Activated effector memory CD4-positive, alpha-beta T cell treated with anti-CD3 and anti-CD28 coated beads, Interleukin-2, amount 50 U/mL, for 16 hours (primary cell): ENCODE measurements around the gene SLC8A2.
"Not testable (repeated sequence)": the region's sequence is repeated elsewhere in the genome, so short reads cannot be mapped to it uniquely, and the experiment has no call there.

Experiments used
- DNase-seq: peaks from one replicate; pipeline ENCODE4 v3.0.0-alpha.2; 2020

The SLC8A2 gene

GRCh38 chr19:47423203-47423882, 48.4 kb downstream of the SLC8A2 start:
- no peak for DNase-seq

DNA sequence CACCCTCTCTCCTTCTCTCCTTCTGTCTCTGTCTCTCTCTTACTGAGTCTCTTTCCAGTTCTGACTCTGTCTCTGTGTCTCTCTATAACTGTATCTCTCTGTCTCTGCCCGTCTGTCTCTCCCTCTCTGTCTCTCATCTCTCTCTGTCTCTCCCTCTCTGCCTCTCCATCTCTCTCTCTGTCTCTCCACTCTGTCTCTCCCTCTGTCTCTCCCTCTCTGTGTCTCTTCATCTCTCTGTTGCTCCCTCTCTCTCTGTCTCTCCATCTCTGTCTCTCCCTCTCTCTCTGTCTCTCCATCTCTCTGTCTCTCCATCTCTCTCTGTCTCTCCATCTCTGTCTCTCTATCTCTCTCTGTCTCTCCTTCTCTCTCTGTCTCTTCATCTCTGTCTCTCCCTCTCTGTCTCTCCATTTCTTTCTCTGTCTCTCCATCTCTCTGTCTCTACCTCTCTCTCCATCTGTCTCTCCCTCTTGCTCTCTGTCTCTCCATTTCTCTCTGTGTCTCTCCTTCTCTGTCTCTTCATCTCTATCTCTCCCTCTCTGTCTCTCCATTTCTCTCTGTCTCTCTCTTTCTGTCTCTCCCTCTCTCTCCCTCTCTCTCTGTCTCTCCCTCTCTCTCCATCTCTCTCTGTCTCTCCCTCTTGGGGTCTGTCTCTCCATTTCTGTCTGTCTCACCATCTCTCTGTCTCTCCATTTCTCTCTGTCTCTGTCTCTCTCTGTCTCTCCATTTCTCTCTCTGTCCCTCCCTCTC, 49.1 kb downstream of the SLC8A2 start:
- no peak for DNase-seq

DNA sequence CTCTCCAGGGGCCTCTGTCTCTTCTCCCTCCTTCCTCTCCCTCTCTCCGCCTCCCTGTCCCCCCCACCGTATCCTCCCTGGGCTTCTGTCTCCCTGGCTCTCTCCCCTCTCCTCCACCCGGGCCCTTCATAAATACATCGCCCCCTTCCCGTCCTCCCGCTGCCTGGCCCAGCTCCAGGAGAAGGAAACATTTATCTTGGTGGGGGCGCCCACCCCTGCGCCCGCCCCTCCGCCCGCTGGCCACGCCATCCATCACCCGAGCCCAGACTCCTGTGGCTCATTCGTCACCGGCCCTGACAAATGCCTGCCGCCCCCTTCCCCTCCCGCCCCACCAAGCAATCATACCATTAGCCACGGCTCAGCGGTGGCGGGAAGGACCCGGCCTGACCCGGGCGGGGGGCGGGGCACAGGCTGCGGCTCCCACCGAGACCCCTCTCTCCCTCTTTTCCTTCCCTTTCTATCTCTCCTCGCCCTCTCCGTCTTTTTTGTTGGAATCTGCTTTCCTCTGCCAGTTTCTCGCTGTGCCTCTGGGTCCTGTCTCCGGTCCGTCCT, 49.8 kb downstream of the SLC8A2 start:
- DNase-seq, result no peak

GRCh38 chr19:47421244-47421786, 50.4 kb downstream of the SLC8A2 start:
- DNase-seq, result no peak

DNA sequence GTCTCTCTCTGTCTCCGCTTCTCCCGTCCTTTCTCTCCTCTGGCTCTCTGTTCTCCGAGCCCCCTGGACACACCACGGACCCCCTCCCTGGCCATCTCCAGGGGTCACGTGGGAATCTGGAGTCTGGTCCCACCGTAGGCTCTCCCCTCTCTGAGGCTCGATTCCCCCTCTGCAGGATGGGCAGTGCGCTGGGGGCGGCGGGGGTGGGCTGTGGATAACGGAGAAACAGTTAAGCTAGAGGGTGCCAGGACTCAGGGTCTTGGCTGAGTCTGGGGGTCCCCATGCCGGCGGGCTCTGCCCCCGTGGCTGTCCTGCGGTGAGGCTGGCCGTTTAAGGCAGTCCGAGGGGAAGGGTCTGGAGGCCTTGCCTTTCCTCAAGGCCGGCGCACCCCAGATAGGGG, 51.9 kb downstream of the SLC8A2 start:
- DNase-seq, result no peak

GRCh38 chr19:47419030-47419783, 52.5 kb downstream of the SLC8A2 start, which contains the start of gene MEIS3:
Gene MEIS3 (minus strand): TSS chr19:47419527. CDS start chr19:47419081, 446 bp downstream.
- no peak for DNase-seq

- DNase-seq, result no peak
These were observed 53.0 kb downstream of the SLC8A2 start for GRCh38 chr19:47418692-47419029.

GRCh38 chr19:47417746-47418691, 53.7 kb downstream of the SLC8A2 start:
- DNase-seq, result no peak

- DNase-seq, result no peak
These were observed 54.5 kb downstream of the SLC8A2 start for GRCh38 chr19:47417107-47417745.

GRCh38 chr19:47416643-47416985, 55.1 kb downstream of the SLC8A2 start:
- no peak for DNase-seq

GRCh38 chr19:47415953-47416642, 55.6 kb downstream of the SLC8A2 start:
- DNase-seq, result no peak

DNA sequence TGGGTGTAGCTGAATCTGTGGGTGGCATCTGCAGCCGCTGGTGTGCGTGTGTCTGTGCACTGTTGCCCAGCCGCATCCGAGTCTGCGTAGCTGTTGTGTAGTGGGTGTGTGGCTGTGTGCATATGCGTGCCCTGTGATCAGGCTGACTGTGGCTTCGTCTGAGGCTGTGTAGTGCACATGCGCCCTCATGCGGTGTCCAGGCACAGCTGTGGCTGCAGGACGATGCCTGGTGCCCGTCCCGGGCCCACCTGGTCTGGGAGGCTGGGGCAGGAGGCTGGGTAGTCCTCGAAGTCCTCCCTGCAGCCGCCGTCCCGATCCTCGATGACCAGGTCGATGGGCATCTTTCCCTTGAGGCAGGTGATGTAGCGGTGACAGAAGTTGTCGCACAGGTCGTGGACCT, 57.2 kb downstream of the SLC8A2 start:
- DNase-seq, result no peak

DNA sequence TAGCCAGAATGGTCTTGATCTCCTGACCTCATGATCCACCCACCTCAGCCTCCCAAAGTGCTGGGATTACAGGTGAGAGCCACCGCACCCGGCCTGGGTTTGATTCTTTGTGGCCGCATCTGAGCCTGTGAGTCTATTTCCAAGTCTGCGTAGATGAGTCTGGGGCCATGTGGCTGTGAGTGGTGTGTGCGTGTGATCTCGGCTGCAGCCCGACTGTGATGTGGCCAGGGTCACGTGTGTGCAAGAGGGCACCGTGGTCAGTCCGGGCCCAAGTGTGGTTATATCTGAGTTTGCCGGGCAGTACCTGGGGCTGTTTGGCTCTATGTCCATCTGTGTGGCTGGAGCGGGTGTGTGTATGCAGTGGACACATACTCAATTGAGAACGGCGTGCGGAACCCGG, 57.8 kb downstream of the SLC8A2 start:
- DNase-seq, result no peak

GRCh38 chr19:47411696-47412095, 60.0 kb downstream of the SLC8A2 start:
- not testable (repeated sequence) for DNase-seq

GRCh38 chr19:47411101-47411500, 60.6 kb downstream of the SLC8A2 start:
- no peak for DNase-seq

GRCh38 chr19:47408156-47408938, 63.3 kb downstream of the SLC8A2 start:
- DNase-seq, result no peak

DNA sequence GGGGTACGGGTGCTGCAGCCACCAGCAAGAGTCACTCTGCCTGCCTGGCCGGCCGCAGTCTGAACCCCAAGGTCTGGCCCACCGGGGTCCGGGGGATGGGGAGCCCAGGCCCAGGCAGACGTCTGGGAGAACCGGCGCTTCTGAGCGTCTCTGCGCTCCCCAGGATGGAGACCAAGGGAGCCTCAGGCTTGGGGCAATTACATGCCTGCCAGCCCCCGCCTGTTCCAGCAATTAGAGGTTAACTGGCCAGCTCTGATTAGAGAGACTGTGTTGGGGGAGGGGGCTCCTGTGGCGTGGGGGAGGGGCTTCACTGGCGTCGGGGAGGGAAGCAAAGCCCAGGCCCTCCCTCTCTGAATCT, 64.3 kb downstream of the SLC8A2 start:
- no peak for DNase-seq

- DNase-seq, result no peak
These were observed 64.8 kb downstream of the SLC8A2 start for GRCh38 chr19:47406711-47407416.

GRCh38 chr19:47405854-47406417, 65.8 kb downstream of the SLC8A2 start:
- DNase-seq, result no peak
